ENCODE data around the gene KIF1B. TPM values are rescaled to one million over a fixed set of nuclear protein-coding genes. Genes with fewer than 3 reads are reported as not detected.
"Not testable (repeated sequence)": the region's sequence is repeated elsewhere in the genome, so short reads cannot be mapped to it uniquely, and the experiment has no call there.

KIF1B gene
- total and polyA plus RNA-seq, 2 experiments from 2014 or later = 22.2 to 56.2 TPM

DNA sequence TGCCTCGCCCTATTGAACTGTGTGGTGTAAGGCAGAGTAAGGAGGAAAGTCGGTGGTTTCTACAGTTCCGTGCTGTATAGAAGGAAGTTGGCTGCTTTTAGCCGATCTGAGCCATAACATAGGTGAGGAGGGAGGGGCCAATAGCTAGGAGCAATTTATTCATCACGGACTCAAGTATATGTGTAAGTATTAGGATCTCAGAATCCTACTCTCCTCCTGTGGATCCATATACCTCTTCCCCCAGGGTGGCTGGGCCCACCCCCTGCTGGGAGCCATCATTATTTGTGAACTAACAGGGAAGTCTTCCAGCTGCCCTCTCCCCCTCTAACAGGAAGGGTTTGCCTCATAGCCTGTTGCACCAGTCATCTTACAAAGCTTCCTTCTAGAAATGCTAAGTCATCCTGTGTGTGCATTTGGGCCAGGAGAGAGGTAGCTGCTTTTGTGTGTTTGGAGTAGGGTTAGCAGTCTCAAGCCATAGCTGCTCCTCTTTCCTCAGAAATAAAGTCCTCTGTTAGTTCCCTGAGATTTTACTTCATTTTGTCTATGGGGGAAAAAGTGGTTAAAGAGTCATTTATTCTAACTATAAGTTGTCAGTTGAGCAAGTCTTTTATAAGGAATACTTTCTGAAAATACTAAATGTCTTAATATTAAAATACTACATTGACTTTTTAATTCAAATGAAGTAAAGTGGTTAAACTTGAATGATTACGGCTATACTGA is 205.0 kb downstream of the KIF1B start:
- no peaks in the 10 kb centered on the region for H3K9me3 ChIP-seq (ENCODE audit: low read depth)
- peaks cover 74% of the 10 kb centered on the region for H3K36me3 ChIP-seq
- no peak overlapping the region for H3K27ac ChIP-seq
- no peak for TF ChIP-seq CTCF (IDR thresholded peaks at IDR 0.05; ENCODE audit: low read depth, low read length)
- peak in 1 of 2 donors; percentile 87 for DNase-seq (ENCODE audit: low read depth in 1 of 2, low spot score in 1 of 2)
- H3K4me1 ChIP-seq (ENCODE audit: low read depth) = no peaks in the 10 kb centered on the region
- H3K4me3 ChIP-seq = no peak overlapping the region
- no peaks in the 10 kb centered on the region for H3K27me3 ChIP-seq

DNA sequence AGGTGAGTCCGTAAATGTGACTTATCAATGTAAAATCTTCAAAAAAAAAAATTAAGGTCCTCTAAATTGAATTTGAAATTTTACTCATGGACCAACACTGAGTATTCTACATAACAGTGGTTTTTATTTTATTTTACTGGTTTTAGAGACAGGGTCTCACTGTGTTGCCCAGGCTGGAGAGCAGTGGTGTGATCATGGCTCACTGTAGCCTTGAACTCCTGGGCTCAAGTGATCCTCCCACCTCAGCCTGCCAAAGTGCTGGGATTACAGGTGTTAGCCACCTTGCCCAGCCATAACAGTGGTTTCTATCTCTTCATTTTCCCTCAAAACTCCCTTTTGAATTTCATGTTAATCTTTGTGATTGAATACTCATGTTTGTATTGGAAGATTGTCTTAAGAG is 205.6 kb downstream of the KIF1B start:
- not testable (repeated sequence) for H3K27ac ChIP-seq; H3K4me1 ChIP-seq (ENCODE audit: low read depth); DNase-seq (ENCODE audit: low read depth in 1 of 2, low spot score in 1 of 2); H3K9me3 ChIP-seq (ENCODE audit: low read depth); H3K4me3 ChIP-seq; H3K27me3 ChIP-seq
- peaks cover 75% of the 10 kb centered on the region for H3K36me3 ChIP-seq

DNA sequence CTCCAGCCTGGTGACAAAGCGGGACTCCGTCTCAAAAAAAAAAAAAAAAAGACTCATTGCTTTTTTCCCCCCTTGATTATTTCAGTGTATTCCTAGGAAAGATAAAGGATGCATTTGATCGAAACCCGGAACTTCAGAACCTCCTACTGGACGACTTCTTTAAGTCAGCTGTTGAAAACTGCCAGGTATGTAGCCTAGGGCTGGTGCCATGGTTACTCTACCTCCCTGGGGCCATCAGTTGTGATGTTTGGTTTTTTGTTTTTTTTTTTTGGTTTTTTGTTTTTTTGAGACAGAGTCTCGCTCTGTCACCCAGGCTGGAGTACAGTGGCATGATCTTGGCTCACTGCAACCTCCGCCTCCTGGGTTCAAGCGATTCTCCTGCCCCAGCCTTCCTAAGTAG is 208.4 kb downstream of the KIF1B start:
- not testable (repeated sequence) for H3K4me3 ChIP-seq; DNase-seq (ENCODE audit: low read depth in 1 of 2, low spot score in 1 of 2); H3K27me3 ChIP-seq; H3K4me1 ChIP-seq (ENCODE audit: low read depth); H3K27ac ChIP-seq; H3K9me3 ChIP-seq (ENCODE audit: low read depth)
- peaks cover 52% of the 10 kb centered on the region for H3K36me3 ChIP-seq

GRCh38 chr1:10419351-10419750 is 209.0 kb downstream of the KIF1B start:
- no peak for TF ChIP-seq CTCF (IDR thresholded peaks at IDR 0.05; ENCODE audit: low read depth, low read length)
- Histone ChIP-seq H3K9me3 (ENCODE audit: low read depth) (no peaks in the 10 kb centered on the region), H3K4me3 (no peak overlapping the region), H3K27ac (no peak overlapping the region), H3K4me1 (ENCODE audit: low read depth) (no peaks in the 10 kb centered on the region), H3K36me3 (peaks cover 46% of the 10 kb centered on the region), H3K27me3 (no peaks in the 10 kb centered on the region)
- no peak for DNase-seq (ENCODE audit: low read depth in 1 of 2, low spot score in 1 of 2)

DNA sequence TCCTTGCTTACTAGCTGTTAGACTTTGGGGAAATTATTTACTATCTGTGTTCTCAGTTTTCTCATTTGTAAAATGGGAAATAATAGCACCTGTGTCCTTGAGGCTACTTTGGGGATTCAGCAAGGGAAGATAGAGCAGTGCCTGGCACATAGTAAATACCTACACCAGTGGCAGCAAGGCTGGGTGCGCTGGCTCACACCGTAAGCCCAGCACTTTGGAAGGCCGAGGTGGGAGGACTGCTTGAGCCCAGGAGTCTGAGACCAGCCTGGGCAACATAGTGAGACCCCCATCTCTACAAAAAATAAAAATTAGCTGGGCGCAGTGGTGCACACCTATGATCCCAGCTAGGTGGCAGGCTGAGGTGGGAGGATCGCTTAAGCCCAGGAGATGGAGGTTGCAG is 211.3 kb downstream of the KIF1B start:
- H3K4me3 ChIP-seq = no peak overlapping the region
- no peaks in the 10 kb centered on the region for H3K27me3 ChIP-seq
- H3K36me3 ChIP-seq = peaks cover 29% of the 10 kb centered on the region
- H3K9me3 ChIP-seq (ENCODE audit: low read depth) = no peaks in the 10 kb centered on the region
- H3K4me1 ChIP-seq (ENCODE audit: low read depth) = no peaks in the 10 kb centered on the region
- no peak for DNase-seq (ENCODE audit: low read depth in 1 of 2, low spot score in 1 of 2)
- no peak for TF ChIP-seq CTCF (IDR thresholded peaks at IDR 0.05; ENCODE audit: low read depth, low read length)
- H3K27ac ChIP-seq = peak overlapping the region; percentile 72

DNA sequence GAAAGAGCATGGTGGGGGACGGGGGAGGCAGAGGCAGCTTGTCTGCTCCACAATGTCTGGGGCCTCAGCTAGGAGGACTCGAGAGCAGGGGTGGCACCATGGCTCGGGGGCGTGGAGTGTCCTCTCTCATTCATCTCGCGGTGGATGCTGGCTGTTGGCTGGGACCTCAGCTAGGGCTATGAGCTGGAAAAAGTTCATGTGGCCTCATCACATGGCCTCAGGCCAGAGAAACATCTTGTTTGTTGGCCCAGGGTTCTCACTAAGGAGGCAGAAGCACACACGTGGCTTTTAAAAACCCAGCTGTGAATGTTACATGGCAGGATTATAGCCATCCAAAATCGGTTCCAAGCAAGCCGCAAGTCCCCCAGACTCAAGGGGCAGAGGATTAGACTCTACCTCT is 213.7 kb downstream of the KIF1B start:
- no peaks in the 10 kb centered on the region for H3K27me3 ChIP-seq
- H3K36me3 ChIP-seq = peaks cover 17% of the 10 kb centered on the region
- H3K9me3 ChIP-seq (ENCODE audit: low read depth) = no peaks in the 10 kb centered on the region
- no peak overlapping the region for H3K4me3 ChIP-seq
- no peak for TF ChIP-seq CTCF (IDR thresholded peaks at IDR 0.05; ENCODE audit: low read depth, low read length)
- DNase-seq (ENCODE audit: low read depth in 1 of 2, low spot score in 1 of 2) = peak in 1 of 2 donors; percentile 61
- H3K27ac ChIP-seq = no peak overlapping the region
- no peaks in the 10 kb centered on the region for H3K4me1 ChIP-seq (ENCODE audit: low read depth)
